Psoas muscle (tissue), 8 donors: ENCODE results near the gene SOX12. TPM values are rescaled to one million over a fixed set of nuclear protein-coding genes. Genes with fewer than 3 reads are reported as not detected.

Experiments used
- ATAC-seq, 4 donors: fragments of 200-7000 bp; cut with Tn5 transposase; one replicate each; pipeline ENCODE4 v1.9.1; 2020; ENCODE audit warnings: moderate library complexity in 3 of 4, mild to moderate bottlenecking in 2 of 4
- DNase-seq, 2 donors: peaks; one replicate each; pipeline ENCODE4 v3.0.0-alpha.2; 2020
- H3K27ac ChIP-seq: fragments of 200-600 bp; one replicate; pipeline ENCODE4 v1.8.0; 2022
- H3K27me3 ChIP-seq, 3 donors: fragments of 200-600 bp in 1 of 3; one replicate each; pipeline versions ENCODE4 v1.6.1 to v1.8.0; 2013 to 2022; ENCODE audit warnings: low read length in 2 of 3, mild to moderate bottlenecking in 2 of 3, moderate library complexity in 1 of 3; ENCODE audit not compliant: insufficient read depth in 3 of 3
- H3K36me3 ChIP-seq, 2 donors: fragments of 200-600 bp in 1 of 2; one replicate each; pipeline versions ENCODE4 v1.6.1 to v1.8.0; 2013 to 2022; ENCODE audit warnings: low read depth in 1 of 2, mild to moderate bottlenecking in 1 of 2, moderate library complexity in 1 of 2; ENCODE audit not compliant: insufficient read depth in 1 of 2
- H3K4me1 ChIP-seq: fragments of 200-600 bp; one replicate; pipeline ENCODE4 v1.8.0; 2022
- H3K4me3 ChIP-seq: fragments of 200-600 bp; one replicate; pipeline ENCODE4 v1.8.0; 2022; ENCODE audit warnings: mild to moderate bottlenecking
- H3K9me3 ChIP-seq: fragments of 200-600 bp; one replicate; pipeline ENCODE4 v1.8.0; 2022
- CTCF ChIP-seq: fragments of 200-600 bp; IDR thresholded peaks from one replicate; pipeline ENCODE4 v1.8.0; 2022; ENCODE audit warnings: antibody characterized with exemption
- WGBS, 3 donors: extraction: QIAGEN DNeasy Blood & Tissue Kit; methylation state at CpG; one replicate each; pipeline versions ENCODE4 v1.1.6 to v1.1.7; 2013; 5-methylcytosine and 5-hydroxymethylcytosine counted together
- intact Hi-C, 2 donors: fragments of 100-400 bp; cut with DNase I; formaldehyde crosslinking; loops; one replicate each; pipeline versions ENCODE4 v1.11.0 to v1.14.2; 2022
- polyA plus RNA-seq, 3 donors: library from polyadenylated mRNA; stranded (reverse); fragments of 200-250 nt; gene quantifications; one replicate each; pipeline ENCODE4 v1.2.3, GENCODE V29; 2013
- total RNA-seq, 4 donors: library from RNA; stranded (reverse); fragmentation: NEBNext Ultra II Directional in 2 of 4; extraction: Animal tissue kit (Norgen Biotek cat#: 25700) in 2 of 4; gene quantifications; one replicate each; pipeline versions ENCODE4 v1.2.1 to v1.2.4, GENCODE V29; 2021 to 2023
- donor health status: healthy with polysubstance abuse.
- donor health status: DM: no; HTN: no; CAD: no; lungs with moderate emphysema.
- donor health status: Bipolar disorder and iron deficiency.
- donor health status: healthy.
- donor health status: DM: yes; HTN: yes; CAD: no.
- donor health status: DM: no; HTN: no; CAD: no.
- donor health status: DM: no; HTN: no; CAD: no.
- donor health status: DM: yes; HTN: yes; CAD: no.

The SOX12 gene
- total and polyA plus RNA-seq, 7 donors: 1.2 to 5.7 (median 3.6) TPM

- Histone ChIP-seq H3K27ac (no peak overlapping the region), H3K9me3 (no peaks in the 10 kb centered on the region), H3K4me3 (no peak overlapping the region), H3K4me1 (no peaks in the 10 kb centered on the region), H3K27me3 (peaks cover 0 to 24% (median 2%) of the 10 kb centered on the region in 3 donors), H3K36me3 (no peaks in the 10 kb centered on the region)
- ATAC-seq: no peak
- DNase-seq: no peak
- WGBS, 3 donors: 48 to 59% (median 54%) methylated on average over 5 of the region's 5 CpGs
- no peak for TF ChIP-seq CTCF
- intact Hi-C loops: no loop called here
Observed at GRCh38 chr20:378961-379336, 53.6 kb downstream of the SOX12 start.

Other genes starting within 250 kb of the SOX12 start
- not detected for gene DEFB125, start 237.9 kb upstream of the SOX12 start, total RNA-seq
- gene DEFB125, start 237.9 kb upstream of the SOX12 start, polyA plus RNA-seq: not detected
- not detected for gene DEFB126, start 183.0 kb upstream of the SOX12 start, total RNA-seq
- gene DEFB126, start 183.0 kb upstream of the SOX12 start, polyA plus RNA-seq: not detected
- gene DEFB127, start 168.1 kb upstream of the SOX12 start, total RNA-seq: not detected
- not detected for gene DEFB127, start 168.1 kb upstream of the SOX12 start, polyA plus RNA-seq
- gene DEFB128, start 135.8 kb upstream of the SOX12 start, total RNA-seq: not detected
- not detected for gene DEFB128, start 135.8 kb upstream of the SOX12 start, polyA plus RNA-seq
- not detected for gene DEFB129, start 98.3 kb upstream of the SOX12 start, total RNA-seq
- not detected for gene DEFB129, start 98.3 kb upstream of the SOX12 start, polyA plus RNA-seq
- gene DEFB132, start 67.8 kb upstream of the SOX12 start, total RNA-seq: not detected
- not detected for gene DEFB132, start 67.8 kb upstream of the SOX12 start, polyA plus RNA-seq
- 1 to 10 TPM; 1.0 to 2.1 (median 1.5) TPM for gene C20orf96, start 34.8 kb upstream of the SOX12 start, total RNA-seq
- gene C20orf96, start 34.8 kb upstream of the SOX12 start, polyA plus RNA-seq: 1 to 10 TPM; 1.3 to 2.1 (median 1.9) TPM
- 10 to 100 TPM in 1 of 4 donors, 1 to 10 TPM in 3; 9.3 to 10.2 (median 9.5) TPM for gene ZCCHC3, start 28.0 kb upstream of the SOX12 start, total RNA-seq
- 1 to 10 TPM; 6.8 to 8.4 (median 7.9) TPM for gene ZCCHC3, start 28.0 kb upstream of the SOX12 start, polyA plus RNA-seq
- 1 to 10 TPM; 3.0 to 5.0 (median 3.9) TPM for gene NRSN2, start 21.6 kb downstream of the SOX12 start, total RNA-seq
- 1 to 10 TPM; 1.6 to 3.4 (median 3.1) TPM for gene NRSN2, start 21.6 kb downstream of the SOX12 start, polyA plus RNA-seq
- gene TRIB3, start 55.2 kb downstream of the SOX12 start, total RNA-seq: 1 to 10 TPM in 3 of 4 donors, under 1 TPM in 1; 0.78 to 7.7 (median 2.5) TPM
- gene TRIB3, start 55.2 kb downstream of the SOX12 start, polyA plus RNA-seq: 10 to 100 TPM in 1 of 3 donors, 1 to 10 TPM in 1, under 1 TPM in 1; 0.74 to 16.3 (median 2.1) TPM
- gene RBCK1, start 82.7 kb downstream of the SOX12 start, total RNA-seq: 10 to 100 TPM; 34.1 to 50.5 (median 40.7) TPM
- gene RBCK1, start 82.7 kb downstream of the SOX12 start, polyA plus RNA-seq: 10 to 100 TPM; 35.8 to 52.5 (median 46.0) TPM
- 10 to 100 TPM; 23.9 to 31.4 (median 29.3) TPM for gene TBC1D20, start 137.0 kb downstream of the SOX12 start, total RNA-seq
- gene TBC1D20, start 137.0 kb downstream of the SOX12 start, polyA plus RNA-seq: 10 to 100 TPM; 16.6 to 29.2 (median 21.1) TPM
- gene CSNK2A1, start 218.2 kb downstream of the SOX12 start, total RNA-seq: 100 to 1,000 TPM; 118 to 180 (median 140) TPM
- 100 to 1,000 TPM in 1 of 3 donors, 10 to 100 TPM in 2; 43.9 to 122 (median 87.9) TPM for gene CSNK2A1, start 218.2 kb downstream of the SOX12 start, polyA plus RNA-seq